PC-9 (cell line): ENCODE results near the gene FIBCD1.

Experiments used
- EZH2 ChIP-seq: fragments of 200-600 bp; sonication (generic); IDR thresholded peaks from 2 replicates; pipeline ENCODE4 v1.8.0; 2017; ENCODE audit warnings: antibody characterized with exemption, low read depth
- TF ChIP-seq, protein P1 (sequence below): fragments of 200-600 bp; sonication (generic); conservative IDR thresholded peaks from 2 replicates; pipeline ENCODE4 v1.6.1; 2017; ENCODE audit warnings: mixed run types, antibody characterized with exemption, mild to moderate bottlenecking, moderate library complexity

GRCh38 chr9:130957451-130958203 is 18.6 kb upstream of the FIBCD1 start:
- TF ChIP-seq, protein P1, sequence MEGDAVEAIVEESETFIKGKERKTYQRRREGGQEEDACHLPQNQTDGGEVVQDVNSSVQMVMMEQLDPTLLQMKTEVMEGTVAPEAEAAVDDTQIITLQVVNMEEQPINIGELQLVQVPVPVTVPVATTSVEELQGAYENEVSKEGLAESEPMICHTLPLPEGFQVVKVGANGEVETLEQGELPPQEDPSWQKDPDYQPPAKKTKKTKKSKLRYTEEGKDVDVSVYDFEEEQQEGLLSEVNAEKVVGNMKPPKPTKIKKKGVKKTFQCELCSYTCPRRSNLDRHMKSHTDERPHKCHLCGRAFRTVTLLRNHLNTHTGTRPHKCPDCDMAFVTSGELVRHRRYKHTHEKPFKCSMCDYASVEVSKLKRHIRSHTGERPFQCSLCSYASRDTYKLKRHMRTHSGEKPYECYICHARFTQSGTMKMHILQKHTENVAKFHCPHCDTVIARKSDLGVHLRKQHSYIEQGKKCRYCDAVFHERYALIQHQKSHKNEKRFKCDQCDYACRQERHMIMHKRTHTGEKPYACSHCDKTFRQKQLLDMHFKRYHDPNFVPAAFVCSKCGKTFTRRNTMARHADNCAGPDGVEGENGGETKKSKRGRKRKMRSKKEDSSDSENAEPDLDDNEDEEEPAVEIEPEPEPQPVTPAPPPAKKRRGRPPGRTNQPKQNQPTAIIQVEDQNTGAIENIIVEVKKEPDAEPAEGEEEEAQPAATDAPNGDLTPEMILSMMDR: no peak
- TF ChIP-seq EZH2: no peak
